ENCODE results near the gene COLEC12.

GRCh38 chr18:384897-385296 is 115.6 kb downstream of the COLEC12 start:
- TF ChIP-seq CTCF (IDR thresholded peaks at IDR 0.05; ENCODE audit: low read depth, low read length) = no peak
- TF ChIP-seq EZH2phosphoT487 (IDR thresholded peaks at IDR 0.05; ENCODE audit: low read depth) = no peak

Measured in OCI-LY3 (cell line).